GM18870 (cell line): ENCODE results near the gene MAP2K1.
"Not testable (repeated sequence)": the region's sequence is repeated elsewhere in the genome, so short reads cannot be mapped to it uniquely, and the experiment has no call there.

Experiments used
- ATAC-seq: cut with Tn5 transposase; IDR thresholded peaks from one replicate; pipeline ENCODE4 v1.9.1; 2021; ENCODE audit warnings: moderate library complexity; ENCODE audit not compliant: unreplicated experiment

MAP2K1 gene

GRCh38 chr15:66423149-66423548 lies 36.4 kb downstream of the MAP2K1 start:
- no peak for ATAC-seq

DNA sequence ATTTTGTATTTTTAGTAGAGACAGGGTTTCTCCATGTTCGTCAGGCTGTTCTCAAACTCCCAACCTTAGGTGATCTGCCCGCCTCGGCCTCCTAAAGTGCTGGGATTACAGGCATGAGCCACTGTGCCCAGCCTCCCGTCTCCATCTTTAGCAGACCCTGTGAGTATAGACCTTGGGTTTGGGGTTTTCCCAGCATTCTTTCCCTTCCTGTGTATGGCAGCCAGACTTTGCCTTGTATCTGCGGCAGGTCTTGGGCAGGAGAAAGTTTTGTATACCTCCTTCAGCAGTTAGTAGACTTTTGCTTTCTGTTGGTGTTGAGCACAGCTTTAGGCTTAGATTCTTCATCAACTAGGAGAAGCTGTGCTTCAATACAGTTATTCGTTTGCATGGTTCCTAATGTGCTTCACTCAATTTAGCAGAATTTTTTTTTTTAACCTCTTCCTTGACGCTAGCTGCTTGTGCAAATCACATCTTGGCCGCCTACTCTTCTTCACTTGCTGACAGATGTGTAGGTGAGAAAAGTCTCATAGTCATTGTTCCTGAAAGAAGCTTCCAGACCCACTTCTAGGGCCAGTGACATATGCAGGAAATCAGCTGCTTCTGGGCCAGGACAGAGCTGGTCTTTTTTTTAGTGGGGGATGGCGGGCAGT lies 38.4 kb downstream of the MAP2K1 start:
- no peak for ATAC-seq

DNA sequence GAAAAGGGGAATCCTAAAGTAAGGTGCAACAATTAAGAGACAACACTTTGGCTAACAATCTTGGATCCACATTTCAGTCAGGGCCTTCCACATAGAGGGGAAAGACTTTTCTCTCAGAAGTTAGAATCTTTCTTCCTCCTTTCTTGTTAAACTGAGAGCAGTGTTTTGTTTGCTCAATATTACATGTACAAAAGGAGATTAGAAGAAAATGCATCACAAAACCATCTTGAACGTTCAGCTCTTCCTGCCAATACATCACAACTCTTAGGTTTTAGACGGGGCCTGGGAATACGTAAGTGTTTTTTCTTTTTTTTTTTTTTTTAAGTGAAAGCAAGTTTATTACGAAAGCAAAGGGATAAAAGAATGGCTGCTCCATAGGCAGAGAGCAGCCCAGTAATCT lies 39.1 kb downstream of the MAP2K1 start:
- ATAC-seq = no peak

DNA sequence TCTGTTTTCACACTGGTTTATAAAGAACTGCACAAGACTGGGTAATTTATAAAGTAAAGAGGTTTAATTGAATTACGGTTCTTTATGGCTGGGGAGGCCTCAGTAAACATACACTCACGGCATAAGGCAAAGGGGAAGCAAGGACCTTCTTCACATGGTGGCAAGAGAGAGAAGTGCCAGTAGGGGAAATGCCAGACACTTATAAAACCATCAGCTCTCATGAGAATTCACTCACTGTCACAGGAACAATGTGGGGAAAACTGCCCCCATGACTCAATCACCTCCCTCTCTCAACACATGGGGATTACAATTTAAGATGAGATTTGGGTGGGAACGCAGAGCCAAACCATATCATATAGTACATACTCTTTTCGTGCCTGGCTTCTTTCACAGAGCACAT lies 42.4 kb downstream of the MAP2K1 start:
- ATAC-seq = no peak

DNA sequence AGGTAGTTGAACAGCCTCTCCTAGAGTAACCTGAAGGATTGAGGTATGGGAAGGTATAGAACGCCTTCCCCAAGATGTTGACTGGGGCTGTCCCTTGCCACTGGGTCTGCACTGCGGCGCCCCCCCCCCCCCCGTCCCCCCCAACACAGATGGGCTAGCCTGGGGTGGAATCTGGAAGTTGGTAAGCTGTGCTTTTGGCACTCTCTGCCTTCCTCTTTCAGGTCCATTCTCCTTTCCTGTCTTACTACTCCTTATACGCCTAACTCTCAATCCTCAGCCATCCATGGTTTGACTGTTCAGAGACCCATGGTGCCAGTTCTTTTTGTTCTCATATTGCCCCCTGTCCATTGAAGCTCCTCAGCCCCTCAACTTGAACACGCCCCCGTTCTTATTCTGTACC lies 42.8 kb downstream of the MAP2K1 start:
- no peak for ATAC-seq

DNA sequence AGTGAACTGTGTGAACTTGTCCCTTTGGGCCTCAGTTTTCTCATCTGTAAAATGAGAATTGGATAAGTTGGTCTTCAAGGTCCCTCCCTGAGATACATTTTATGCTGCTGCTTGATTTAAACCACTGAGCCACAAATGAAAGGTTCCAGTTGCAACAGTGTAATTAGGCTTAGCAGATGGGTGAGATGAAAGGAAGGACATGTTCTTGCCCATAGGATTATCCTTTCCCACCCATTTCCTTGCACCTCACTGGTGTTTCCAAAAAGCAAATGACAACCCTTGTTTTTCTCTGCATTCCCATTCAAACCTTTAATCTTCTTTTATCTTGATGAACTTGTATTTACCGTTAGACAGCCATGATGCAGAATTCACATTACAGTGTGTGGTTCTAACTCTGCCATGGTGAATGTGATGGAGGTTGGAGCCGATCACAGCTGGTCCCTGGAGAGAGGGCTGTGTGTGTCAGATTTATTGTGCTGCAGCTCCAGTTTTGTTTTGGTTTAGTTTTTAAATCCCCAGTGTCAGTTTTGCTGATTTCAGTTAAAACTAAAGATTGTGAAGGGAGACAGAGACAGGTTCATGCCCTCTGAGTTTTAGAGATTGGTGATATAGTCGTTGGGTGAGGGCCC lies 44.0 kb downstream of the MAP2K1 start:
- no peak for ATAC-seq

DNA sequence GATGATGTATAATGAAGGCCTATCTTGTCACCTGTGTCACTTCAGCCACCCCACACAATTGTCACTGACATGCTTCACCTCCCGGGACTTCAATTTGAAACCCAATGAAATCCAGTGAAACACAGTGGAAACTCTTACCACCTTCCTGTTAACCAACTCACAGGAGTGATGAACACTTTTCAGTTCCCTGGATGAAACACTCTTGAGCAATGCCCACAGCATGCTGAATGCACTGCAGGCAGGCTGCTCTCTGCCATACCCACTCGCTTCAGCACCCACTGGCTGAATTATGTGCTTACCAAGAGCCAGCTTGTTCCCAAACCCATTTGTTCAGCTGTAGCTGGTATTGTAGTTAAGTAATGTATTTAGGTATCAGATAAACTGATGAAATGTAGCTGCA lies 47.0 kb downstream of the MAP2K1 start:
- ATAC-seq = no peak

DNA sequence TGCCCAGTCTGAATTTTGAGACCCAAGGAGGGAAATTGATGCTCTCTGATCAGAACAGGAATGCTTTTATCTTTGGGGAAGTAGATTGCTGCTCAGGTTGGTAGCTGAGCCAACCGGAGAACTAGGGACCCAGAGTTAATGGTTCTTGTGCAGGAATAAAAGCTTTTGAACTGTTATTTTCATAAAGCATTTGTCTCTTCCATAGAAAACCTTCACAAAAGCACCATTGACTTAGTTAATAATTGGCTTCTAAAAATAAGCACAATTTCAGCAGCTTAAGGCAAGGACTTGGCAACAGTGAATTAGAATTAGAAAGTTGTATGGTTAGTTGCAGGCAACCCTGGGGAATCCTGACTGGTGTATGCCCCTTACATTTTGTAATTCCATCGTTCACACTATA lies 53.8 kb downstream of the MAP2K1 start:
- ATAC-seq = no peak

- no peak for ATAC-seq
Measured at GRCh38 chr15:66452420-66452819, 65.7 kb downstream of the MAP2K1 start.

DNA sequence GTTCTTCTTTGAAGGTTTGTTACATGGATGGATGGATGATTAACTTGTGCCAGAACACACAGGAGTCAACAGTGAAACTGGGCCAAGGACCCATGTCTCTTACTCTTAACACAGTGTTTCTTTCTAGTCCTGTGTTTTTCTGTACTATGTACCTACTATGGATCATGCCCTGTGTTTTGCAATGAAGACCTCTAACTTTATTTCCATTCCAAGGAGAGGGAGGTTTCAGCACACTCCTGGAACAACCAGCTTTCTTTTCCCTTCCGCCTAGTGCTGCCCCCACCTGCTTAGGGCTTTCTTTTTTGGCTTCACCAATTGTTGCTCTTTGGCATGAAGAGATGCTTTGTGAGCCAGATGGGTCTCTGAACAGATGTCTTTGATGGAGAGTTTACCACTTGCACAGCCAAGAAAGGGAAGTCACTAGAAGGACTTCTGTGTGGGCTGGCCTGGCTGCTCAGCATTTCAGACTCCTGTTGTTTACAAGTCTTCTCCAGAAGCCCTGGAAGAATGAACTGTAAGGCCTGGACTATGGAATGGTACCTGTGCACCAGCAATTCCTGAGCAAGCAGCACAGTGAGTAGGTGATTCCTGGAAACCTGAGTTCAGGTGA lies 66.4 kb downstream of the MAP2K1 start:
- ATAC-seq = no peak

DNA sequence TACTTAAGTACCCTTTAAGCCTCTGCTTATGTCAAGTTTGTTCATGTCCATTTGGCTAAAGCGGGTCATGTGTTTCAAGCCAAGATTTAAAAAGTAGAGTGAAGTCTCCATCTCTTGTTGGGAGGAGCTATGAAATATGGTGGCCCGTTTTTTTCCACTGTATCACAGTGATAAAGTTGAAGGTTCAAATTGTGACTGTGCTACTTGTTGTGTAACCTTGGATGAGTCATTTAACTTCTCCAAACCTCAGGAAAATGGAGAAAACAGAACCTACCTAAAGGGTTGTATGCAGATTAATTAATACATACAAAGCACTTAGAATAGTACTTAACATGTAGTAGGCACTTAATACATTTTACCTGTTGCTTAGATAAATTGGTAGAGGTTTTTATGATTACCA lies 67.4 kb downstream of the MAP2K1 start:
- no peak for ATAC-seq

DNA sequence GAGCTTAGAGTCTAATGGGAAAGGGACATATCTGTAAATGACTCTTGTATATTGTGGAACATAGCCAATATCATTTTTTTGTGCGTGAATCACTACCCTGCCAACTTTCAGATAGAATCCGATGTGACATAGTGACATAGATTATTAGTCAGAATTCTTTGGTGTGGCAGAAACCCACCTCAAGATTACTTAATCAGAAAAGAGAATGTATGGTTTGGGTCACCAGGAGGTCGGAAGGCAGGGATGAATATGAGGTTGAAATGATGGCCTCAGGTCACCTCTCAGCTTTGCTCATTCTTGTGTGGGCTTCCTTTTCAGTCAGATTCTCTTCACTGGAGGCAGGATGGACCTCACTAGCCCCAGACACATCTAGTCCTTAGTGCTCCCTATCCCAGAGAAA lies 69.5 kb downstream of the MAP2K1 start:
- ATAC-seq = no peak

GRCh38 chr15:66459818-66460615 lies 73.3 kb downstream of the MAP2K1 start:
- ATAC-seq = no peak

DNA sequence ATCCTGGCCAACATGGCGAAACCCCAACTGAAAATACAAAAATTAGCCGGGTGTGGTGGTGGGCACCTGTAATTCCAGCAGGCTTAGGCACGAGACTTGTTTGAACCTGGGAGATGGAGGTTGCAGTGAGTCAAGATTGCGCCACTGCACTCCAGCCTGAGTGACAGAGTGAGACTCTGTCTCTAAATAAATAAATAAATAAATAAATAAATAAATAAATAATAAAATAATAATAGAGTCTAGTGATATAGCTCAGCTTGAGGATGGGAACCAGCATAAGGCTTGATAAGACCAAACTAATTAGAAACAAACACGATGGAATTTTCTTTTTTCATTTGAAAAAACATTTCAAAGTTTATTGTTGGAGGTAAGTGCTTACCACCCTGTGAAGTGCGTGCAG lies 74.6 kb downstream of the MAP2K1 start:
- not testable (repeated sequence) for ATAC-seq

- ATAC-seq = no peak
Measured at GRCh38 chr15:66461917-66462316, 75.2 kb downstream of the MAP2K1 start.

DNA sequence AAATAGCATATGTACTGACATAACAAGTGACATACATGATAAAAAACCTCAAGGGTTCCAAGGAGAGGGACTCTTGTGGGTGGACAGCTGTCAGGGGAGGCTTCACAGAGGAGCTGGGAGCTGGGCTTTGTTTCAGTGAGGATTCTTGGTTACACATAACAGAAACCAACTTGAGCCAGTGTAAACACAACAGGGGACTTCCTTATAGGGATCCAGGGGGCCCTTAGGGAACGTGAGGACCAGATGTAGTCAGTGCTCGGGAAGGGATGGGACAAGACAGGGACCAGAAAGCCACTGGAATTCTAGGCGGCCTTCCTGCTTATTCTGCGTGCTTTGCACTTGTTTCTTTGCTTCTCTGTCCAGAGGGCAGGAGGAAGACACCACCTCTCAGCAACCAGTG lies 75.9 kb downstream of the MAP2K1 start:
- no peak for ATAC-seq

GRCh38 chr15:66465294-66465693 lies 78.6 kb downstream of the MAP2K1 start:
- ATAC-seq = not testable (repeated sequence)

GRCh38 chr15:66467162-66468040 lies 80.7 kb downstream of the MAP2K1 start:
- ATAC-seq = not testable (repeated sequence)

DNA sequence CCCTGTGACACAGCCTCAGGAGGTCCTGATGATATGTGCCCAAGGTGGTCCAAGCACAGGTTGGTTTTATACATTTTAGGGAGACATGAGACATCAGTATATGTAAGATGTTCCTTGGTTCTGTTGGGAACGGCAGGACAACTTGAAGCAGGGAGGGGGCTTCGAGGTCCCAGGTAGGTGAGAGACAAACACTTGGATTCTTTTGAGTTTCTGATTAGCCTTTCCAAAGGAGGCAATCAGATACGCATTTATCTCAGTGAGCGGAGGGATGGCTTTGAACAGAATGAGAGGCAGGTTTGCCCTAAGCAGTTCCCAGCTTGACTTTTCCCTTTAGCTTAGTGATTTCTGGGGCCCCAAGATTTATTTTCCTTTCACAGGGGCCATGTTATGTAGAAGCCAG lies 84.1 kb downstream of the MAP2K1 start:
- ATAC-seq = not testable (repeated sequence)

DNA sequence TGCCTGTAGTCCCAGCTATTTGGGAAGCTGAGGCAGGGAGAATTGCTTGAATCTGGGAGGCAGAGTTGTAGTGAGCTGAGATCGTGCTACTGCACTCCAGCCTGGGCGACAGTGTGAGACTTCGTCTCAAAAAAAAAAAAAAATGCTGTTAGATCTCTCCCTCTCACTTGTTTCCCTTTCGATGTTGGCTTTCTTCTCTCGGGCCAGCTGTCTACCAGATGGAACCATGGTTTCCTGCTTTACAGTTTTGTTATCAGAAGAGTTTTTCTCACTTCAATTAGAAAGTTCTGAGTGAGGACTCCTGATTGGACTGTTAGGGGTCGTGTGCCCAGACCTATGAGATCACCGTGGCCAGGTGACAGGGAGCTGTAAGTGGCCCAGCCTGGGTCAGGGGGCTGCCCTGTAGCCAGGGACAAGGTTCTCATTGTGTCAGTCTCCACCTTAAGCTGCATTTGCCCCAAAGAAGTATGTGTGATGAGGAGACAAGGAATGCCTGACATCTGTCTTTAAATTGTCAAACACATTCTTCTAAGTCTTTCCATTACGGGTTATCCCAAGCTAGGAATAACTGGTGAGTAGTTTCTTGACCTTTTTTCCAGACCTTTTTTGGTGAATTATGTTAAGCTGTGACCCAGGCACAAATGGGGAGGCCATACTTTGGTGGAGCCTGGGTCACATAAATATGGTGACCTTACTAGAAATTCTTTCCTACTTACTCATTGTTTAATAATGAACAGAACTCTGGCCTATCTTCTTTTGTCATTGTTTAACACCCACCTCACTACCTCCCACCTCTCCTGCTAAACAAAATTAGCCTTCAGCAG lies 85.7 kb downstream of the MAP2K1 start:
- peak; percentile 84 for ATAC-seq
